HL-60 (cell line): Measurements from ENCODE around the gene AKAP13.

ENCODE experiments used
- DNase-seq, 2 experiments: peaks; one replicate each; pipeline ENCODE4 v3.0.0-alpha.2; 2010 to 2020; ENCODE audit warnings: low read depth in 1 of 2, low spot score in 1 of 2
- H3K27ac ChIP-seq: fragments of 250-450 bp; sonication (Bioruptor Pico); replicated peaks from 2 replicates; pipeline ENCODE4 v1.5.1; 2020; ENCODE audit warnings: mild to moderate bottlenecking, moderate library complexity
- H3K27me3 ChIP-seq: fragments of 250-450 bp; sonication (Bioruptor Pico); 2 replicates; pipeline ENCODE4 v1.5.1; 2021; ENCODE audit warnings: mild to moderate bottlenecking, moderate library complexity; ENCODE audit not compliant: insufficient read depth, poor library complexity, severe bottlenecking
- H3K4me3 ChIP-seq: replicated peaks from 2 replicates; pipeline ENCODE4 v1.5.1; 2011; ENCODE audit warnings: mild to moderate bottlenecking, control low read depth, low read length; ENCODE audit not compliant: insufficient read depth
- CTCF ChIP-seq: IDR thresholded peaks from one replicate; pipeline ENCODE4 v1.5.1; 2011; ENCODE audit warnings: low read length, control low read depth, inconsistent platforms; ENCODE audit not compliant: insufficient read depth
- GABPA ChIP-seq: IDR thresholded peaks from 2 replicates; pipeline ENCODE4 v1.6.1; 2012; ENCODE audit warnings: low read depth
- POLR2AphosphoS5 ChIP-seq: IDR thresholded peaks from 2 replicates; pipeline ENCODE4 v1.6.1; 2012; ENCODE audit warnings: low read depth
- REST ChIP-seq: IDR thresholded peaks from 2 replicates; pipeline ENCODE4 v1.6.1; 2012; ENCODE audit warnings: low read depth; ENCODE audit not compliant: insufficient replicate concordance
- SPI1 ChIP-seq: IDR thresholded peaks from 2 replicates; pipeline ENCODE4 v1.6.1; 2012; ENCODE audit warnings: low read depth, mild to moderate bottlenecking, borderline replicate concordance

The AKAP13 gene

GRCh38 chr15:85509973-85510372 lies 129.6 kb downstream of the AKAP13 start:
- Histone ChIP-seq H3K27ac (no peak overlapping the region), H3K4me3 (no peak overlapping the region), H3K27me3 (no peaks in the 10 kb centered on the region)
- TF ChIP-seq POLR2AphosphoS5, result no peak
- no peak for TF ChIP-seq REST
- TF ChIP-seq GABPA, result no peak
- no peak for TF ChIP-seq SPI1
- no peak for TF ChIP-seq CTCF
- DNase-seq, result no peak

GRCh38 chr15:85514413-85514812 lies 134.0 kb downstream of the AKAP13 start:
- TF ChIP-seq REST (no peak), GABPA (no peak), POLR2AphosphoS5 (no peak), SPI1 (no peak), CTCF (no peak)
- no peak for DNase-seq
- no peak overlapping the region for H3K4me3 ChIP-seq
- H3K27ac ChIP-seq, result no peak overlapping the region
- H3K27me3 ChIP-seq, result no peaks in the 10 kb centered on the region

GRCh38 chr15:85515212-85515611 lies 134.8 kb downstream of the AKAP13 start:
- H3K4me3 ChIP-seq, result no peak overlapping the region
- H3K27me3 ChIP-seq, result no peaks in the 10 kb centered on the region
- DNase-seq, result no peak
- TF ChIP-seq POLR2AphosphoS5 (no peak), REST (no peak), SPI1 (no peak), GABPA (no peak), CTCF (no peak)
- H3K27ac ChIP-seq, result no peak overlapping the region
